K562 (cell line): ENCODE data around the gene HOXA4.

Experiments
- BMI1 ChIP-seq: fragments of 150-350 bp; IDR thresholded peaks from 2 replicates; pipeline ENCODE4 v1.6.1; 2014; ENCODE audit warnings: low read length
- MLX ChIP-seq, 2 experiments: fragments of 450-650 bp in 1 of 2; sonication (generic) in 1 of 2; formaldehyde crosslinking; conservative IDR thresholded peaks; 2 replicates each; pipeline versions ENCODE4 v1.4.0 to v1.8.1; 2020 to 2022; ENCODE audit warnings: mild to moderate bottlenecking in 1 of 2, missing genetic modification reagents in 1 of 2
- NRF1 ChIP-seq, 2 experiments: fragments of 450-650 bp; IDR thresholded peaks in 1 of 2; conservative IDR thresholded peaks in 1 of 2; 2 replicates each; pipeline ENCODE4 v1.6.1; 2014; ENCODE audit warnings: mild to moderate bottlenecking in 2 of 2
- TFAP4 ChIP-seq: sonication (generic); formaldehyde crosslinking; IDR thresholded peaks from 2 replicates; pipeline ENCODE4 v1.8.0; 2022; ENCODE audit warnings: missing genetic modification reagents, mild to moderate bottlenecking, moderate library complexity, borderline replicate concordance
- ZNF347 ChIP-seq: fragments of 450-650 bp; formaldehyde crosslinking; IDR thresholded peaks from 2 replicates; pipeline ENCODE4 v1.4.0; 2020; ENCODE audit warnings: low read depth, mild to moderate bottlenecking, moderate library complexity
- ZNF354B ChIP-seq: fragments of 250-450 bp; sonication (Bioruptor Pico); IDR thresholded peaks from 2 replicates; pipeline ENCODE4 v1.4.0; 2020
- ZNF561 ChIP-seq: fragments of 450-650 bp; formaldehyde crosslinking; conservative IDR thresholded peaks from 2 replicates; pipeline ENCODE4 v1.4.0; 2020; ENCODE audit warnings: mild to moderate bottlenecking, moderate library complexity

GRCh38 chr7:27109466-27110185 lies 20.9 kb downstream of the HOXA4 start:
- TF ChIP-seq ZNF561 (CRISPR knock-in tag) (no peak), BMI1 (no peak), NRF1 (conservative IDR thresholded peaks at IDR 0.05 in 1 of 2, IDR thresholded peaks at IDR 0.05 in 1 of 2) (no peak), TFAP4 (CRISPR knock-in tag) (no peak), MLX (CRISPR knock-in tag; conservative IDR thresholded peaks at IDR 0.05) (no peak), ZNF354B (CRISPR knock-in tag) (no peak), ZNF347 (CRISPR knock-in tag) (no peak)
